ENCODE results near the gene STPG2.

STPG2 gene

GRCh38 chr4:97892592-97893266 is 250.5 kb downstream of the STPG2 start:
- H3K4me1 ChIP-seq (ENCODE audit: control insufficient read depth, insufficient read depth, low read length), result no peaks in the 10 kb centered on the region
- H3K9me3 ChIP-seq (ENCODE audit: control insufficient read depth, low read length), result no peaks in the 10 kb centered on the region
- no peak overlapping the region for H3K9ac ChIP-seq (ENCODE audit: low read length)
- no peak overlapping the region for H3K4me3 ChIP-seq (ENCODE audit: low read length)
- no peaks in the 10 kb centered on the region for H3K36me3 ChIP-seq (ENCODE audit: control insufficient read depth, insufficient read depth, low read length, severe bottlenecking)
- no peaks in the 10 kb centered on the region for H3K27me3 ChIP-seq (replicated peaks; ENCODE audit: control insufficient read depth, insufficient read depth, low read length)
- no peak for DNase-seq (ENCODE audit: low read depth)

GRCh38 chr4:97879942-97880341 is 263.3 kb downstream of the STPG2 start:
- Histone ChIP-seq H3K4me3 (ENCODE audit: low read length) (no peak overlapping the region), H3K27me3 (replicated peaks; ENCODE audit: control insufficient read depth, insufficient read depth, low read length) (no peaks in the 10 kb centered on the region), H3K9me3 (ENCODE audit: control insufficient read depth, low read length) (no peaks in the 10 kb centered on the region), H3K4me1 (ENCODE audit: control insufficient read depth, insufficient read depth, low read length) (no peaks in the 10 kb centered on the region), H3K9ac (ENCODE audit: low read length) (no peak overlapping the region), H3K36me3 (ENCODE audit: control insufficient read depth, insufficient read depth, low read length, severe bottlenecking) (no peaks in the 10 kb centered on the region)
- no peak for DNase-seq (ENCODE audit: low read depth)

- Histone ChIP-seq H3K9ac (ENCODE audit: low read length) (no peak overlapping the region), H3K9me3 (ENCODE audit: control insufficient read depth, low read length) (no peaks in the 10 kb centered on the region), H3K36me3 (ENCODE audit: control insufficient read depth, insufficient read depth, low read length, severe bottlenecking) (no peaks in the 10 kb centered on the region), H3K4me1 (ENCODE audit: control insufficient read depth, insufficient read depth, low read length) (no peaks in the 10 kb centered on the region), H3K27me3 (replicated peaks; ENCODE audit: control insufficient read depth, insufficient read depth, low read length) (no peaks in the 10 kb centered on the region), H3K4me3 (ENCODE audit: low read length) (no peak overlapping the region)
- DNase-seq (ENCODE audit: low read depth), result no peak
These were observed 275.2 kb downstream of the STPG2 start for GRCh38 chr4:97868097-97868496.

- Histone ChIP-seq H3K36me3 (ENCODE audit: control insufficient read depth, insufficient read depth, low read length, severe bottlenecking) (no peaks in the 10 kb centered on the region), H3K4me1 (ENCODE audit: control insufficient read depth, insufficient read depth, low read length) (no peaks in the 10 kb centered on the region), H3K9ac (ENCODE audit: low read length) (no peak overlapping the region), H3K27me3 (replicated peaks; ENCODE audit: control insufficient read depth, insufficient read depth, low read length) (no peaks in the 10 kb centered on the region), H3K9me3 (ENCODE audit: control insufficient read depth, low read length) (no peaks in the 10 kb centered on the region), H3K4me3 (ENCODE audit: low read length) (no peak overlapping the region)
- DNase-seq (ENCODE audit: low read depth), result no peak
These were observed 275.7 kb downstream of the STPG2 start for GRCh38 chr4:97867557-97868091.

- no peak overlapping the region for H3K4me3 ChIP-seq (ENCODE audit: low read length)
- H3K4me1 ChIP-seq (ENCODE audit: control insufficient read depth, insufficient read depth, low read length), result no peaks in the 10 kb centered on the region
- H3K27me3 ChIP-seq (replicated peaks; ENCODE audit: control insufficient read depth, insufficient read depth, low read length), result no peaks in the 10 kb centered on the region
- no peaks in the 10 kb centered on the region for H3K36me3 ChIP-seq (ENCODE audit: control insufficient read depth, insufficient read depth, low read length, severe bottlenecking)
- no peaks in the 10 kb centered on the region for H3K9me3 ChIP-seq (ENCODE audit: control insufficient read depth, low read length)
- no peak overlapping the region for H3K9ac ChIP-seq (ENCODE audit: low read length)
- DNase-seq (ENCODE audit: low read depth), result no peak
These were observed 276.3 kb downstream of the STPG2 start for GRCh38 chr4:97866821-97867556.

GRCh38 chr4:97851115-97851514 is 292.2 kb downstream of the STPG2 start:
- H3K9ac ChIP-seq (ENCODE audit: low read length), result no peak overlapping the region
- H3K4me1 ChIP-seq (ENCODE audit: control insufficient read depth, insufficient read depth, low read length), result no peaks in the 10 kb centered on the region
- no peak overlapping the region for H3K4me3 ChIP-seq (ENCODE audit: low read length)
- H3K36me3 ChIP-seq (ENCODE audit: control insufficient read depth, insufficient read depth, low read length, severe bottlenecking), result no peaks in the 10 kb centered on the region
- DNase-seq (ENCODE audit: low read depth), result no peak
- no peaks in the 10 kb centered on the region for H3K27me3 ChIP-seq (replicated peaks; ENCODE audit: control insufficient read depth, insufficient read depth, low read length)
- H3K9me3 ChIP-seq (ENCODE audit: control insufficient read depth, low read length), result peaks cover 5% of the 10 kb centered on the region

- Histone ChIP-seq H3K27me3 (replicated peaks; ENCODE audit: control insufficient read depth, insufficient read depth, low read length) (no peaks in the 10 kb centered on the region), H3K4me1 (ENCODE audit: control insufficient read depth, insufficient read depth, low read length) (no peaks in the 10 kb centered on the region), H3K9me3 (ENCODE audit: control insufficient read depth, low read length) (no peaks in the 10 kb centered on the region), H3K9ac (ENCODE audit: low read length) (no peak overlapping the region), H3K4me3 (ENCODE audit: low read length) (no peak overlapping the region), H3K36me3 (ENCODE audit: control insufficient read depth, insufficient read depth, low read length, severe bottlenecking) (no peaks in the 10 kb centered on the region)
- no peak for DNase-seq (ENCODE audit: low read depth)
These were observed 297.5 kb downstream of the STPG2 start for GRCh38 chr4:97845758-97846157.

GRCh38 chr4:97841512-97841911 is 301.8 kb downstream of the STPG2 start:
- no peaks in the 10 kb centered on the region for H3K4me1 ChIP-seq (ENCODE audit: control insufficient read depth, insufficient read depth, low read length)
- H3K36me3 ChIP-seq (ENCODE audit: control insufficient read depth, insufficient read depth, low read length, severe bottlenecking), result no peaks in the 10 kb centered on the region
- no peaks in the 10 kb centered on the region for H3K27me3 ChIP-seq (replicated peaks; ENCODE audit: control insufficient read depth, insufficient read depth, low read length)
- no peaks in the 10 kb centered on the region for H3K9me3 ChIP-seq (ENCODE audit: control insufficient read depth, low read length)
- no peak overlapping the region for H3K4me3 ChIP-seq (ENCODE audit: low read length)
- no peak for DNase-seq (ENCODE audit: low read depth)
- no peak overlapping the region for H3K9ac ChIP-seq (ENCODE audit: low read length)

- no peak overlapping the region for H3K9ac ChIP-seq (ENCODE audit: low read length)
- no peak for DNase-seq (ENCODE audit: low read depth)
- H3K9me3 ChIP-seq (ENCODE audit: control insufficient read depth, low read length), result no peaks in the 10 kb centered on the region
- H3K27me3 ChIP-seq (replicated peaks; ENCODE audit: control insufficient read depth, insufficient read depth, low read length), result no peaks in the 10 kb centered on the region
- H3K36me3 ChIP-seq (ENCODE audit: control insufficient read depth, insufficient read depth, low read length, severe bottlenecking), result no peaks in the 10 kb centered on the region
- H3K4me1 ChIP-seq (ENCODE audit: control insufficient read depth, insufficient read depth, low read length), result no peaks in the 10 kb centered on the region
- no peak overlapping the region for H3K4me3 ChIP-seq (ENCODE audit: low read length)
These were observed 306.6 kb downstream of the STPG2 start for GRCh38 chr4:97836662-97837061.

GRCh38 chr4:97828646-97829045 is 314.6 kb downstream of the STPG2 start:
- Histone ChIP-seq H3K27me3 (replicated peaks; ENCODE audit: control insufficient read depth, insufficient read depth, low read length) (no peaks in the 10 kb centered on the region), H3K4me3 (ENCODE audit: low read length) (no peak overlapping the region), H3K36me3 (ENCODE audit: control insufficient read depth, insufficient read depth, low read length, severe bottlenecking) (no peaks in the 10 kb centered on the region), H3K9ac (ENCODE audit: low read length) (no peak overlapping the region), H3K4me1 (ENCODE audit: control insufficient read depth, insufficient read depth, low read length) (no peaks in the 10 kb centered on the region), H3K9me3 (ENCODE audit: control insufficient read depth, low read length) (no peaks in the 10 kb centered on the region)
- no peak for DNase-seq (ENCODE audit: low read depth)

- Histone ChIP-seq H3K36me3 (ENCODE audit: control insufficient read depth, insufficient read depth, low read length, severe bottlenecking) (no peaks in the 10 kb centered on the region), H3K9me3 (ENCODE audit: control insufficient read depth, low read length) (no peaks in the 10 kb centered on the region), H3K4me1 (ENCODE audit: control insufficient read depth, insufficient read depth, low read length) (no peaks in the 10 kb centered on the region), H3K4me3 (ENCODE audit: low read length) (no peak overlapping the region), H3K27me3 (replicated peaks; ENCODE audit: control insufficient read depth, insufficient read depth, low read length) (no peaks in the 10 kb centered on the region), H3K9ac (ENCODE audit: low read length) (no peak overlapping the region)
- DNase-seq (ENCODE audit: low read depth), result no peak
These were observed 324.0 kb downstream of the STPG2 start for GRCh38 chr4:97819294-97819693.

All from adipocyte (in vitro differentiated cells).